ENCODE measurements around the gene SRSF10. TPM values are rescaled to one million over a fixed set of nuclear protein-coding genes. Genes with fewer than 3 reads are reported as not detected.

SRSF10 gene
- total RNA-seq, 1 donor from 2014 or later, result 220 TPM

GRCh38 chr1:23914921-23915320 is 65.2 kb downstream of the SRSF10 start:
- intact Hi-C loops (cut with micrococcal nuclease), result no loop called here

Other genes starting within 250 kb of the SRSF10 start
- 36.4 and 36.6 TPM in 2 replicates for gene ELOA, start 236.9 kb downstream of the SRSF10 start, total RNA-seq
- gene PITHD1, start 201.9 kb downstream of the SRSF10 start, total RNA-seq, result 59.3 and 62.5 TPM in 2 replicates
- gene LYPLA2, start 189.2 kb downstream of the SRSF10 start, total RNA-seq, result 85.5 and 86.7 TPM in 2 replicates
- gene GALE, start 179.6 kb downstream of the SRSF10 start, total RNA-seq, result 25.3 TPM in 2 replicates
- gene HMGCL, start 154.9 kb downstream of the SRSF10 start, total RNA-seq, result 18.1 and 18.6 TPM in 2 replicates
- 3.7 and 4.2 TPM in 2 replicates for gene FUCA1, start 112.0 kb downstream of the SRSF10 start, total RNA-seq
- 0.16 TPM in 2 replicates for gene CNR2, start 67.0 kb downstream of the SRSF10 start, total RNA-seq
- 129 and 157 TPM in 2 replicates for gene PNRC2, start 20.5 kb downstream of the SRSF10 start, total RNA-seq
- gene MYOM3, start 131.8 kb upstream of the SRSF10 start, total RNA-seq, result not detected in 2 replicates
- not detected in 2 replicates for gene IL22RA1, start 162.8 kb upstream of the SRSF10 start, total RNA-seq
- gene IFNLR1, start 207.0 kb upstream of the SRSF10 start, total RNA-seq, result 2.5 and 2.7 TPM in 2 replicates